Measurements from ENCODE around the gene RNF144B.

- TF ChIP-seq CTCF (IDR thresholded peaks at IDR 0.05) (no peak), EZH2 (IDR thresholded peaks at IDR 0.05; ENCODE audit: borderline replicate concordance, insufficient read depth, low read depth, low read length, poor library complexity, severe bottlenecking) (no peak)
Measured at GRCh38 chr6:18498408-18498807, 111.3 kb downstream of the RNF144B start.
